Measurements from ENCODE around the gene TMCO4. TPM values are rescaled to one million over a fixed set of nuclear protein-coding genes. Genes with fewer than 3 reads are reported as not detected.

Gene TMCO4
- total RNA-seq, 4 donors from 2014 or later: 22.5 to 26.2 (median 23.8) TPM

DNA sequence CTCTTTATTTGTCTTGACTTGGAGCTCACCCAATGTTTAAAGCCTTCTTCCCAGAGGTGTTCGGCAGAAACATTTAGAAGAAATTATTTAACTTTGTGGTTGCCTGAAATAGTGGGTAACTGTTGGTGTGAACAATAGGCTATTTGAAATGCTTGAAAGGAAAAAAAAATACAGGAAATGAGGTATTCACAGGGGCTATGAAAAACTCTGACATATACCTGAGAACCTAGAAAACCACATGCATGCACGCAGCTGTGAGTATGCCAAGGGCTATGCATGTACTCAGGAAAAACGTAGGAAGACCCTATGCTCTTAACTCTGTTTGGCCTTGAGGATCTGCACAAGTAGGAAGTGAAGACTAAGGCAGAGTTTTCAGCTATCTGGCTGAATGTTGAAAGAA, 31.7 kb upstream of the TMCO4 start:
- TF ChIP-seq, protein P1, sequence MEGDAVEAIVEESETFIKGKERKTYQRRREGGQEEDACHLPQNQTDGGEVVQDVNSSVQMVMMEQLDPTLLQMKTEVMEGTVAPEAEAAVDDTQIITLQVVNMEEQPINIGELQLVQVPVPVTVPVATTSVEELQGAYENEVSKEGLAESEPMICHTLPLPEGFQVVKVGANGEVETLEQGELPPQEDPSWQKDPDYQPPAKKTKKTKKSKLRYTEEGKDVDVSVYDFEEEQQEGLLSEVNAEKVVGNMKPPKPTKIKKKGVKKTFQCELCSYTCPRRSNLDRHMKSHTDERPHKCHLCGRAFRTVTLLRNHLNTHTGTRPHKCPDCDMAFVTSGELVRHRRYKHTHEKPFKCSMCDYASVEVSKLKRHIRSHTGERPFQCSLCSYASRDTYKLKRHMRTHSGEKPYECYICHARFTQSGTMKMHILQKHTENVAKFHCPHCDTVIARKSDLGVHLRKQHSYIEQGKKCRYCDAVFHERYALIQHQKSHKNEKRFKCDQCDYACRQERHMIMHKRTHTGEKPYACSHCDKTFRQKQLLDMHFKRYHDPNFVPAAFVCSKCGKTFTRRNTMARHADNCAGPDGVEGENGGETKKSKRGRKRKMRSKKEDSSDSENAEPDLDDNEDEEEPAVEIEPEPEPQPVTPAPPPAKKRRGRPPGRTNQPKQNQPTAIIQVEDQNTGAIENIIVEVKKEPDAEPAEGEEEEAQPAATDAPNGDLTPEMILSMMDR (IDR thresholded peaks at IDR 0.05; ENCODE audit: low read depth): no peak

DNA sequence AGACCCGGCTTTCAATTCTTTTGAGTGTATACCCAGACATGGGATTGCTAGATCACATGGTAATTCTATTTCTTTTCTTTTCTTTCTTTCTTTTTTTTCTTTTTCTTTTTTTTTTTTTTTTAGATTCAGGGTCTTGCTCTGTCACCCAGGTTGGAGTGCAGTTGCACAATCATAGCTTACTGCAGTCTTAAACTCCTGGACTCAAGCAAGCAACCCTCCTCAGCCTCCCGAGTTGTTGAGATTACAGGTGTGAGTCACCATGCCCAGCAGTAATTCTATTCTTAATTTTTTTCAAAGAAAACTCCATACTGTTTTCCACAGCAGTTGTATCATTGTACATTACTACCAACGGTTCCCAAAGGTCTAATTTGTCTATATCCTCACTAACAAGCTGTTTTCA, 28.8 kb upstream of the TMCO4 start:
- TF ChIP-seq, protein P1 (IDR thresholded peaks at IDR 0.05; ENCODE audit: low read depth): no peak

DNA sequence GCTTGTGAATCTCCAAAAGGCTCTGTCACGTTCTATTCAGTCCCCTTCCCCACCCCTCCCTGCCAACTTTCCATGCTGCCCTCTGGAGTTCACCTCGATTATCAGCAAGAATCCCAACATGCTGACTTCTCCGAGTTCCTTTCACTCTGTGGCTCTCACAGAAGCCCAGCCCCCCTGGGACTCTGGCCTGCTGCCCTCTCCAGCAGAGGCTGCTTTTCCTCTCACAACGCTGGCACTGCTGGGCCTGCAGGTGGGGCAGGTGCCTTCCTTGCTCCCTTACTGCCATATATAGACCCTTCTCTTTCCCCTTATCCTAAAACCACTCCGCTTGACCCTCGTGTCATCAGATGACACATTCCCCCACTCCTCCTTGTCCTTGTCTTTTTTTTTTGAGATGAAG, 25.6 kb upstream of the TMCO4 start:
- TF ChIP-seq, protein P1 (IDR thresholded peaks at IDR 0.05; ENCODE audit: low read depth): no peak

DNA sequence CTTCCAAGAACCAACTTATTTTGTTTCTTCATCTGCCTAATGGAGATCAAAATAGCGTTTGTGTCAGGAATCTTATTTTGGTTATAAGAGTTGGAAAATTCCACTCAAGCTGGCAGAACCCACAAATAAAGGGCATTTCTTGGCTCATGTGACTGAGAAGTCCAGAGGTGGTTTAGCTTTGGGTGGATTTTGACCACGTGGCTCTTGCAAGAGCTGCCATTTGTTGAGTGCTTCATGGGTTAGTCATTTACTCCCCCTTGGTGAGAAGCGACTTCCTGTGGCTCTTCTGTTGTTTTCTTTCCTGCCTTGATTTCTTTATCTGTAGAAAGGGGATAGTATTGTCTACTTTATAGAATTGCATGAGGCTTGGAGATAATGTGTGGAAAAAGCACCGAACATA, 24.8 kb upstream of the TMCO4 start:
- TF ChIP-seq, protein P1 (IDR thresholded peaks at IDR 0.05; ENCODE audit: low read depth): no peak

DNA sequence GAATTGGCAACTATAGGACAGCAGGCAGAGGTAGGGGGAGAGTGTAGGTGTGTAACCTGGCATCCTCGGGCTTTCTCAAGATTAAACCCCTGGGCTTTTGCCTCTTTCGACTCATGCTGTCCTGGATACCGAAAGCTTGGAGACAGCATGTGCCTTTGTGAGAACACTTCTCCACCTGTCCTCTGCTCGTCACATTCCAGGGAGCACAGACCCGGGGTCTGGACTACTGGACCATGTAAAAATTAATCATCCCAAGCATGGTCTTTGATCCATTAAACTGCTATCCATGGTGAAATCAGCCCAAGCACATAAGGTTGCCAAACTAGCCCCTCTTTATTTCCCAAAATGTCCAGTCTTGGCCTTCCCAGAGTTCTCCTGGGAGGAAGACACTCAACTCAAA, 24.3 kb upstream of the TMCO4 start:
- TF ChIP-seq, protein P1 (IDR thresholded peaks at IDR 0.05; ENCODE audit: low read depth): no peak

DNA sequence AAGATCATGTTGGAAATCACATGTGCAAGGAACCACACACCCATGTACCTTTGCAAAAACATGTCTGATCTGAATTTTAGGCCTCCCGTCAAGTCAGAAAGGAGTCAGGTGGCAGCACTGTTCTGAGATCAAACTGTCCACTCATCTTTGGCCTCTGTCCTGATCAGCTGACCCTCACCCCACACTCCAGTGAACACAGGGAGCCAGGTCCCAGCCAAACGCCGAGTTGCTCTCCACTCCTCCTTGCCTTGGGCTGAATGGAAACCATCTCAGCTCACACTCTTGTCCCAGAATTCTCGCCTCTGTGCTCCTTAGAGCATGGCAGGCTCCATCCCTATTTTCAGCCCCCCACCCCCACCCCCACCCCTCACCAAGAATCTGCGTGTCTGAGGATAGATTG, 20.0 kb upstream of the TMCO4 start:
- TF ChIP-seq, protein P1 (IDR thresholded peaks at IDR 0.05; ENCODE audit: low read depth): no peak

DNA sequence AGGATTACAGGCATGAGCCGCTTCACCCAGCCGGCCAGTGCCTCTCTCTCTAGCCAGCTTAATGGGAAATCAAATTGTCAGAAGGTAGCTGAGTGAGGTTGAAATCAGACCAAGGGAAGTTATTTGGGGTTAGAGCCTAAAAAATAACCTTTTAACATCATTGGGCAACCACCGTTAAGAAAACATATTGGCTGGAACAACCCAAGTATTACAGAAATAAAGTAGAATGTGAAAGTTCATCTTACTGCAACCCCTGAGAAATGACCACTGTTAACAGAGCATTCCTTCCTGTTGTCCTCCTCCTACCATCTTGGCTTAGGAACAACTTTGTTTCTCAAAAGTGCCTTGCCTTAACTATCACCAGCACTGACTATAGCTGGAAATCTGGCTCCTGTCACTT, 18.6 kb upstream of the TMCO4 start:
- TF ChIP-seq, protein P1 (IDR thresholded peaks at IDR 0.05; ENCODE audit: low read depth): no peak

Data from subcutaneous adipose tissue (tissue), 4 donors.